ENCODE results near the gene POT1.

Gene POT1

DNA sequence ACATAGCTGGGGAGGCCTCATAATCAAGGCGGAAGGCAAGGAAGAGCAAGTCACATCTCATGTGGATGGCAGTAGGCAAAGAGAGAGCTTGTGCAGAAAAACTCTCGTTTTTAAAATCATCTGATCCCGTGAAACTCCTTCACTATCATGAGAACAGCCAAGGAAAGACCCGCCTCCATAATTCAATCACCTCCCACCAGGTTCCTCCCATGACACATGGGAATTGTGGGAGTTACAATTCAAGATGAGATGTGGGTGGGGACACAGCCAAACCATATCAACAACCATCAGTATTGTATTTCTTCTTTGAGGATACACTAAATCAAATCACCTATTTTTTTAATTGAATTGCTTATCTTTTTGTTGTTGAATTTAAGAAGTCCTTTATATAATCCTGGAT is 16.7 kb downstream of the POT1 start:
- DNase-seq (ENCODE audit: low read depth in 2 of 2), result no peak

DNA sequence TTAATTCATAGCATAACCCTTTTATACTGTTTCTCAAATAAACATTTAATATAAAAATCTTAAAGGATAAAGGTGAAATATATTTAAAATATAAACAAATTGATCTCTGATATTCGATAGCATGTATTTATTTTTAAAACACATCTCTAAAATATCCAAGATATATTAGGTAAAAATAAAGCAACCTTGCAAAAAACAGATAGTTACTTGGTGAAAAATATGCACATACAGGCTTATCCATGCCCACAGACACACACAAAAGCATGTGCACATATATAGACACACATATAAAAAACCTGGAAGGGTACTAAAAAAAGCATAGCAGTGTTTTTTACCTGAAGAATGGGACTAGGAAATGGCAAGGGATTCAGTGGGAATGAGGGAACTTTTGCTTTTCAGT is 19.8 kb downstream of the POT1 start:
- DNase-seq (ENCODE audit: low read depth in 2 of 2), result no peak

DNA sequence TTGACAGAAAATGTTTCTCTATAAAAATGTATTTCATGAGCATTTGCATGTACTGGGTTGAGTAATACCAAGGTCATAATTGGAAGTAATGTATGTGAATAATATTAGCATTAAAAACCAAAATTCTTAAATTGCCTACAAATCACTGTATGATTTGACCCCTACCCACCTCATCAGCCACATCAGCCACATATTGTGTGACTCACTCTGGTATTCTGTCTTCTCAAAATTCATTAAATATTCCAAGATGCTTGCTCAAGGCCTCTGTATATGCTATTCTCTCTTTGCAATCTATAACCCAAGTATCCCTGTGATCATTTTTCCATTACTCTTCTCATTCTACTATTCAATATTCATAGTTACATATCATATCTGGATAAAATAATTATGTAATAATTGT is 21.4 kb downstream of the POT1 start:
- no peak for DNase-seq (ENCODE audit: low read depth in 2 of 2)

DNA sequence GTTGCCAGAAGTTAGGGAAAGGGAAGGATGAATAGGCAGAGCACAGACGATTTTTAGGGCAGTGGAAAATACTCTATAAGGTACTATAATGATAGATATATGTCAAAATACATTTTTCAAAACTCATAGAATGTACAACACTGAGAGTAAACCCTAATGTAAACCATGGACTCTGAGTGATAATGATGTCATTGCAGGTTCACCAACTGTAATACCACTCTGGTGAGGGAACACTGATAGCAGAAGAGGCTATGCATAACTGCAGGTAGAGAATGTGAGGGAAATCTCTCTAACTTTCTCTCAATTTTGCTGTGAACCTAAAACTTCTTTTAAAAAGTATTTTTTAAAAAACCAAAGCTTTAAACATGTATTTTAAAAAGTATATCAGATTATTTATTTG is 22.1 kb downstream of the POT1 start:
- DNase-seq (ENCODE audit: low read depth in 2 of 2), result no peak

DNA sequence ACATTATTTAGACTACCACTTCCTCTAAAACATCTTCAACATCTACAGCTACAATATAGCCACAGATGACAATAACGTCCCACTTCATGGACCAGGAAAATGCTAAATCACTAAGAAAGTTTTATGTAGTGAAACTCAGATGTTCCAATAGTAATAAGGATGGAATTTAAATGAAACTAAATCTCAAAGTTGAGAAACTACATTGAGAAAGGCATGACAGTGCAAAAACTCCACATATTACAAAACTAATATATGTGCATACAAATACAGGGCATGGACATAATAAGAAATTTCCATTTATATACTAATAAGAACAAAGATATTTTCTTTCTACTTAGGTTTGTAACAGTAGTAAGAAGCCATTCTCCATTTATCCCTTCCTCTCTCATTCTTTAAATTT is 31.1 kb downstream of the POT1 start:
- no peak for DNase-seq (ENCODE audit: low read depth in 2 of 2)

DNA sequence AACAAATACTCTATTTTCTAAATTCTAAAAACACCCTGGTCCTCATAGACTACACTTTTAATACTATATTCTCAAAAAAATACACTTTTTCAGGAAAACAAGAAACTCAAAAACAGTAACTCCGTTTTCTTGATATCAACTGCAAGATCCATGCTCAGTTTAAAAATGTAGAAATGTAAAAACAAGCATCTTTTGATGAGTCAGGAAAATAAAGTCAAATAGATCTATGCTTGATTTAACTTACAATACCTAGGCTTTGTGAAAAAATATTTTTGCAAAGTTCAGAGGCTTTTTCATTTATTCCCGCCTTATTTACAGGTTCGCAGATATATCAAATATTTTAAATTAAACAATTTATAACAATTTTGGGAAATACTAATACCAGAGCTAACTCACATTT is 33.6 kb downstream of the POT1 start:
- no peak for DNase-seq (ENCODE audit: low read depth in 2 of 2)

DNA sequence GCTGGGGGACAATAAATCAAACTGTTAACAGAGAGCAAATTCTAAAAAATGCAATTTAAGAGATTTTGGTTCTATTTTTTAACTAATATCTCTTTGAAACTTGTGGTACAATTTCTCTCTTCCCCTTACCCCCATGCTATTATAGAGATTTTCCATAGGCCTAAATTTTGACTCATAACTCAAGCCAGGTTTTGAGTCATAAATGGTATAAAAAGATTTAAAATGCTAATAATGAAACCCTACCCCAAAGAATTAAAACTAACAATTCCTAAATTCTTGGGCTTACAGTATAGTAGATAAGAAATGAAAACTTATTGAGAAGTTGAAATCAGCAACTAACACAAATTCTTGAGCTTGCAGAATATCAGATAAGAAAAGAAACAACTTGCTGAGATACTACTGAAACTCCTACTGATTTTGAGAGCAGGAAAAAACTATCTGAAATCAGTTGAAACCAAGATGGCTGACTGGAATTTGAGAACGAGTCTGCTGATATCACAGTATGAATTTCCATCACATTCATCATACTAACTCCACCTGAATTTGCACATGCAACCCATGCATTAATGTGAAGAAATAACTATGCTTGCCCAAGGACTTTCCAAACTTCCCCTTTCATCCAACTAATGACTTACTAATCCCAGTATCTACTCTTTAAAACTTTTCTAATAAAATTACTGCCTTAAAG is 36.3 kb downstream of the POT1 start:
- no peak for DNase-seq (ENCODE audit: low read depth in 2 of 2)

DNA sequence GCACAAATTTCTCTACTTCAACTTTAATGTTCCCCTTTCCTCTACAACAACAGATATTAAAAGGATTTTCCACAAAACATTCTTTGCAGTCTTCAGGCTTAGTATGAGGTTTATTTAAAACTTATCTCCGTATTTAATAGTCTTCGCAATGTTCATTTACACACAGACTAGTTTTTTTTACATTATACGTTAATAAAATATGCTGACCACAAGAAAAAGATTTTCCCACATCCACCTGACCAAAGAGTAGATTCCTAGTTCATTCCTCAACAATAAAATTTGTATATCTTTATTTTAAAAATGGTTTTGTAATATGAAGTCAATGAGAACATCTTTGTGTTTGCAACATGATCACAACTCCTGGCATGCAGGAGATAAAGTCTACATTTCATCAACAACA is 42.4 kb downstream of the POT1 start:
- DNase-seq (ENCODE audit: low read depth in 2 of 2), result no peak

DNA sequence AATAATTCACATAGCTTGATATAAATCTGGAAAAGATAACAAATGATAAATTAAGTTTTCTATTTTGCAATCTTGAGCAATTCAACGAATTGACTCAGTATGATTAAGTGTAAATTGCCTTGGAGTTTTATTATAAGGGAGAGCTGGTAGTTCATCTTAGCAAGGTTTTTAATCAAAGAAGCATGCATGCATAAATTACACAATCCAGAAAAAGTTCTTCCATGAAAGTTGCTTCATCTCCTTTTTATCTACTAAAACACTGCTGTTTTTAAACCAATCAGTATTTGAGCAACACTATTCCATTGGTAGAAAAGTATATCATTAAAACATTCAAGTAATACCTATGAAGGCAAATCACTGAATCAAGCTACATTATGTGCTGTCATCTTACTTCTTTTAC is 47.6 kb downstream of the POT1 start:
- no peak for DNase-seq (ENCODE audit: low read depth in 2 of 2)

DNA sequence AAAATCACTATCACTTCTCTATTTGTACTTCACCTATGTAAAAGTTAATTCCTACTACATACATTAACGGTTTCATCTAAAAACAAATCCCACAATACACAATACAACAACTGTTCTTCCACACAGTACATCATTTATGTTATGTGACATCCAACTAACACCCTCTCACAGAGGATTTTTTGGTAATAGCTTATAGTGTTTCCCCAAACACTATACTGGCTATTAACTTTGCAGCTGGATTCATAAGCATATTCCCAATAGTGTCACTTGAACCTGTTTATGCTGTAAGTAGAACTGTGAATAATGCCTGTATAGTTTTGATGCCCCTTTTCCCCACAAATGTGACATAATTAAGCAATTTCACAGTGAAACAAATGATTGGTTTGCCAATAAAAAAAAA is 49.9 kb downstream of the POT1 start:
- no peak for DNase-seq (ENCODE audit: low read depth in 2 of 2)

DNA sequence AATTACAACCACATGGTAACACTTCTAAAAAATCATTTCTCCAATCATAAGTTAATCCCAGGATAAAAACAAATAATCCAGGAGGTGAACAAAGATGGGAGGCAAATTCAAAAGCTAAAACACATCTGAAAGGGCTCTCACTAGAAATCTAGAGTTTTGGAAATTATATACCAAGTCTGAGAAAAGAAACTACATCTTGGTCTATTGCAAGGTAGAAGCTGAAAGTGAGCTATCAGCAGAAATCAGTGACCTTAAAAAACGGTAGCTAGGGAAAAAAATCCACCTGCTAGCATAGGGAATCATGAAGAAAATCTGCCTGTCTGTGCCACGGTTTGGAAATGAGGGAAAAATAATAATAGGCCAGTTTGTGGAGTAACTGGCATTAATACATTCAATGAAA is 50.5 kb downstream of the POT1 start:
- no peak for DNase-seq (ENCODE audit: low read depth in 2 of 2)

DNA sequence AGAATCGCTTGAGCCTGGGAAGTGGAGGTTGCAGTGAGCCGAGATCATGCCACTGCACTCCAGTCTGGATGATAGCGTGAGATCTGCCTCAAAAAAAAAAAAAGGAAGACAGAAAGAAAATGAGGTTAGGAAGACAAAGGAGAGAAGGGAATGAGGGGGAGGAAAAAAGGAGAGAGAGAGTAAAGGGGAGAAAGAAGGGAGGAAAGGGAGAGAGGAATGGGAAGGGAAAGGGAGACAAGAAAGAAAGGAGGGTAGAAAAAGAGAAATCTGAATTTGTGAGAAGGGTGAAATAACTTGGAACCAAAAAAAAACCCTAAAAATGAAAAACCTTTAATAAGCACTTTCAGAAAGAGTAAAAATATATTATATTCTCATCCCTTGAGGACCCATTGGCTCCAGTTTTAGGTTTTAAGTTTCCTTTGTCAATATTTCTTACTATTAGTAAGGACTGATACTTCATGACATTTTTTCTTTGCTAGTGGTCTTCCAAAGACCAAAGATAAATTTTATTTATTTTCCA is 54.9 kb downstream of the POT1 start:
- no peak for DNase-seq (ENCODE audit: low read depth in 2 of 2)

DNA sequence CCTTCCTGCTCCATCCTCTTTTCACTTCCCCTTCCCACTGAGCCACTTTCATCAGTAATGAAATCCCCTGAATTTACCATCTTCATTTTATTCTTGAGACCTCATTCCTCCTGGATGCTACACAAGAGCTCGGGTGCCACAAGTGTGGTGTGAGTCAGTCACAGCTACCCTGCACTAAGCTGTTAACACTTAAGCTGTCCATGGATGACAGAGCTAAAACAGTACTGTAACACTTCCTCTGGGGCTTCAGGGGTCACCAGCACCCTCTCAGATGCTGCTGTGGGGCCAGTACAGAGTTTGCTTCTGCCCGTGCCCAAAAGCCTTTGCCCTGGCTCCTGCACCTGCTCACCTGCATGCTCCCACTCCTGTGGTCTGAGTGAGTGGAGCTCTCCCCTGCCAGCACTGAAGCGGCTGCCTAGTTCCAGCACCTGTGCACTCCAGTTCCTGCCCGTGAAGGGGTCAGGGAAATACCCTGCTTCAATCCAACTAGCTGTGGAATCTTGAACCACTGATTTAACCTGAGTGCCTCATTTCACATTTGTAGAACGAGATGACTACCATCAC is 71.9 kb downstream of the POT1 start:
- DNase-seq (ENCODE audit: low read depth in 2 of 2), result no peak

DNA sequence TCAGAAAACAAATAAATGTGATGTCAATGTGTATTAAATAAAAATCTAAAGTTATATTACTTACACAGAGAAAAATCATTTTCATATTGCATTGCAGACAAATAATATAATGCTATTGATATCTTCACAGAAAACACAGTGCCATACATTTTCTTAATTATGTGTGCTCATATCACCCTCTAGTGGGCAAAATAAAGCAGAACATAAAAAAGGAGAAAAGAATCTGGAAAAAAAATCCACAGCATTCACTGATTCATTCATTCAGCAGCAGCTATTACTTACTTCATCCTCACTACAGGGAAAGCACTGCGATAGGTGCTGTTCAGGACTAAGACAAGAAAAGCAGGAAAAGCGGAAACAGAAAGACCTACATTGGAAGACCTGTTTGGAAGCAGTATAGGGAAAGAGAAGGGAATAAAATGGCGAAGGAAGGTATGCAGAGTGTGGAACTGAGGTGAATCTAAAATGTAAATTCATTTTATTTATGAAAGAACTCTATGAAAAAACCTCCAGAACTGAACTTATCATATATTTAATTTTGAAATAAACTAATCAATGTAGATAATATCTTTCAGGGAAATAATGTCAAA is 73.2 kb downstream of the POT1 start:
- no peak for DNase-seq (ENCODE audit: low read depth in 2 of 2)

DNA sequence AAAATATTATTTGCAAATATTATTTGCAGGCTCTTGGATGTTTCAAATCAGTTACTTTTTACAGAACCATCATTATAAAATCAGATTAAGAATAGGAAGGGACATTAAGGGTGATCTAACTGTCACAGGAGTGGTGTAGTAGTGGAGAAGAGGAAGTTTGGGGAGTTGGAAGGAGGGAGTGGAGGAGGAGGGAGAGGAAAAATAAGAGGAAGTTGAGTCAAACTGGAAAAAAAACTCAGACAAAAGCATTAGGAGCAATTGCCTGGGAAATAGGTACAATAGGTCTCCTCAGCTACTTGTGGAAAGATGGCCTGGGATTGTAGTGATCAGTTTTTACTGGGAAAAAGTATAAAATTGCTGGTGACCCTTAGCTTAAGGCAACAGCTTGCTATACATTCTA is 86.3 kb downstream of the POT1 start:
- no peak for DNase-seq (ENCODE audit: low read depth in 2 of 2)

DNA sequence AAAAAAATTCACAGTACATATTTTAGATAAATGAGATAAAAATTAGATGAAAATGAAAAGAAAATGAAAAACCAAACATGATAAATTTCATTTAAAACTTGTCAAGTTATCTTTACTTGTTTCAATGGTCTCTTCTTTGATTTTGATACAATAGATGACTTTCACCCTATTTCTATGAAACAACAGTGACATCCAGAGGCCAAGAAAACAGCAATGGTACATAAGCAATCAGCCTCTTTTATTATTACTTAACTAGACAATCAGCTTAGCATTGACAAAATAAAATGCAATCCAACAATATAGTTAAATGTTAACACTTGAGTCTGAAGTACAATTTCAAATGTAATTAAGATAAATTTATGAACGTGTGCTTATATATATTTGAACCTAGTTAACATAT is 89.2 kb downstream of the POT1 start:
- no peak for DNase-seq (ENCODE audit: low read depth in 2 of 2)

DNA sequence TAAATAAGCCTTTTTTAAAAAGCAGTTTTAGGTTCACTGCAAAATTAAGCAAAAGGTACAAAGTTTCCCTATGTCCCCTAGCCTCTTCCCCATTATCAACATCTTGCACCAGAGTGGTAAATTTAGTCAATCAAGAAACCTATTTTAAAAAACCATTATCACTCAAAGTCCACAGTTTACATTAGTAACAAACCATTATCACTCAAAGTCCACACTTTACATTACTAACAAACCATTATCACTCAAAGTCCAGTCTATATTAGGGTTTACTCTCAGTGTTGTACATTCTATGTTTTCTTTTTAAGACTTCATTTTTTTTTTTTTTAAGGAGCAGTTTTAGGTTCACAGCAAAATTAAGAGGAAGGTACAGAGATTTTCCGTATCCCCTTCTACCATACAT is 89.9 kb downstream of the POT1 start:
- no peak for DNase-seq (ENCODE audit: low read depth in 2 of 2)

DNA sequence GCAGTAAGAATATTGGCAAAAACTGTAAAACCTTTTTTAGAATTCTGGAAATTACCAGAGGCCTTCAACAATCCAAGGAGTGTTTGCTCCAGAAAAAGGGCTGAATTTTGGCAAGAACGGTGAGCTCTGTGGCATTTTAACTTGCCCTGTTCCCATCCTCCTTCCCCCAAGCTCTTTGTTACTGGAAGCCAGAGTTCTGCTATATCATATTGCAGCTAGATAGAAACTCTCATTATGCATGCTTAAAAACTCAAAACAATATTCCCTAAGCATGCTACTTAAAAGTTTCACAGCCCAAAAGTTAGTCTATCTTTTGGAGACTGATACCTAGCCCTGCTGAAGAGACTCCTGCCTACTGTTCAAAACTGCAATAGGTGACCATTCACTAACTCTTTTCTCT is 93.5 kb downstream of the POT1 start:
- DNase-seq (ENCODE audit: low read depth in 2 of 2), result no peak

DNA sequence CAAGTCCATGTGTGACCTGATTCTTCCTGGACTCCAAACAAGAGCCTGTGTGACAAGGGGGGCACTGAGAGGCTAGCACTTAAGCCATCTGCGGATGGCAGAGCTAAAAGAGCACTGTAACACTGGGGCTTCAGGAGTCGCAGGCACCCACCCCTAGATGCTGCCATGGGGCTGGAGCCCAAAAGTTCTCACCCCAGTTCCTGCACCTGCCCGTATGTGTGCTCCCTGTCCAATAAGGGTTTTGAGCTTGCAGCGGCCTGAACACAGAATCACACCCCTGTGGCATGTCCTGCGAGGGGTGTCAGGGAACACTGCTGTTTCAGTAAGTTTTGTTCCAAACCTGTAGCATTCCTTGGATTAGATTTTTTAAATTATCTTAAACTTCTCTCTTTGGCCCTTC is 110.8 kb downstream of the POT1 start:
- DNase-seq (ENCODE audit: low read depth in 2 of 2), result no peak

DNA sequence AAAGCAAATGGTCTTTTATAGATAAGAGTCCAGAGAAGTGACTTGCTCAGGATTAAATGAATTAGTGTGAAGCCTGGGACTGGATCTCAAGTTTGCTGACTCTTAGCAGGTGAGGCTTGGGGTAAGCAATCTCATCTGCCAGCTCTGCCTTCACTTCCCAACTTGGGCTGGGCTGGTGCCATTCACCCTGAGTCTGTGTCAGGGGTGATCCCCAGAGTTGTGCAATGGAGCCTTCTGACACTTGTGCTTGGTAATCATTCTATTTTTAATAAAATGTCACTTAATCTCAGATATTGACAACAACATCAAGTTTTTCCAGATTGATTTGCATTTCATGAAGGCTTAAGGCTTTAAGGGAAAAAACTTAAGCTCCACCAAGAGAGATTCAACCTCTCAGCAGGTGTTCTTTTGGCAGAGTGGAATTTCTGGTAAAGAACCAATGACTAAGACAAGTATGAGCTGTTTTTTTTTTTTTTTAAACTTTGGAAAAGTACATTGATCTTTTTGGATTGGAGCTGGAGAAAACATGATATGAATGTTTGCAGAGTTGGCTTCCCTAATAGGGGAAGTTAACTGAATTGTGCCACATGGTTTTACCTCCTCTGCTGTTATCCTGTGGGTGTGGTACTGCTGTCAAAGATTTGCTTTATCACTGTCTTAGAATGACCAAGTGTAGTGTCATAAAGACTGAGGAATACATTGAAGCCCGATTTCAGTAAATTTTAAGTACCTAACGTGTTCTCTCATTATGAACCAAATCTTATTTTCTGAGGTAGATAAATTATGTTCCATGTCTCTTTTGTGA is 115.4 kb downstream of the POT1 start:
- no peak for DNase-seq (ENCODE audit: low read depth in 2 of 2)

DNA sequence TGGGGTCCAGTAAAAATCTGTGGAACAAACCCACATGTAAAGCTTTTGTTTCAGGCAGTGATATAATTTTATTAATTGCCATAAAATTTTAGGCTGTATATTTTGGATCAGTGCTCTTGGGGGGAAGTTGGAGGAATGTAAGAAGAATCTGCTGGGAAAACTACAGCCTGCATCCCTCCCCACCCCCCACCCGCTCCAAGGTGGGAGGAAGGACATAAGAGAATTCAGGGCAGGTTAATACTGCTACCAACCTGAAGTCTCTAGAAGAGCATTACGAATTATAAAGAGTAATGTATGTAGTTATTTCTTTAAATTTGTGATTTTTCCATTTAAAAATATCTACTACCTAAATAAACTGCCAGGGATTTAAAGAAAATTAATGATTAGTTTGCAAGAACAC is 116.9 kb downstream of the POT1 start:
- no peak for DNase-seq (ENCODE audit: low read depth in 2 of 2)

DNA sequence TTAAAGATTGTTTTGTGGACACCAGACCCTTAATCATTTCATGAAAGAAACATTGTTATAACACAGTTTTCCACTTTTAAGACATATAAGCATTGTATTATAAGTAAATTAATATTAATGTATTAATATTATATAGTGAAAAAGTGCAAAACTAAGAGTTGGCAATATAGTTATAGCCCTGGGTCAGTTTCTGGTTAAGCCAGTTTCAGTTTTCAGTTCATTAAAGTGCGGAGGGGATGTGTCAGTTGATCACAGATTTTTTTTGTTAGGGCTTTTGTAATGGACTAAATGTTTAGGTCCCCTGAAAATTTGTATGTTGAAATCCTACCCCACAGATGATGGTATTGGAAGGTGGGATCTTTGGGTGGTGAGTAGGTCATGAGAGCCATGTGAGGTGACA is 118.3 kb downstream of the POT1 start:
- DNase-seq (ENCODE audit: low read depth in 2 of 2), result no peak

DNA sequence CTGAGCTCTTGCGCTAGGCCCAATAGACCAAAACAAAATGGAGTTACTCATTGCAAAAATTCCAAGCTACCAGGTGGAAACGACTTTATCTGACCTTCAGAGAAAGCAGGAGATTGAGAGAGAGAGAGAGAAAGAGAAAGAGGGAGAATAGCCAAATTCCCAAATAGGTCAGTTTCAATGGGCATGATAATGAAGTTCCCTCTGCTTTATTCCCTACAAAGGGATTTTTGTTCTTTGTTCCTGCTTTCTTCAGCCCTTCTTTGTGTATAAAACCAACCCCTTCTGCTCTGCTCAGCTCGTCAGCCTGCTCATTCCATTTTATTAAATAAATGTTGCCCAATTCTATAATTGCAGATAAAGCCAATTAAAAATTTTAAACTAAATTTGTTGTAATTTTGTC is 119.0 kb downstream of the POT1 start:
- DNase-seq (ENCODE audit: low read depth in 2 of 2), result no peak
